Fibroblast of pulmonary artery (primary cell): ENCODE data around the gene RPL13.
"Not testable (repeated sequence)": the region's sequence is repeated elsewhere in the genome, so short reads cannot be mapped to it uniquely, and the experiment has no call there.

Source experiments
- DNase-seq: peaks from one replicate; pipeline ENCODE4 v3.0.0-alpha.2; 2010; ENCODE audit warnings: low read depth
- H3K4me3 ChIP-seq: replicated peaks from 2 replicates; pipeline ENCODE4 v1.5.1; 2011; ENCODE audit warnings: low read depth, mild to moderate bottlenecking, control low read depth, low read length, moderate library complexity
- TF ChIP-seq, protein P1 (sequence below): IDR thresholded peaks from 2 replicates; pipeline ENCODE4 v1.5.1; 2011; ENCODE audit warnings: mild to moderate bottlenecking, control low read depth, low read length, inconsistent platforms; ENCODE audit errors: missing control alignments

RPL13 gene

GRCh38 chr16:89583895-89584644 lies 23.6 kb downstream of the RPL13 start:
- H3K4me3 ChIP-seq, result no peak overlapping the region
- DNase-seq, result no peak
- TF ChIP-seq, protein P1, sequence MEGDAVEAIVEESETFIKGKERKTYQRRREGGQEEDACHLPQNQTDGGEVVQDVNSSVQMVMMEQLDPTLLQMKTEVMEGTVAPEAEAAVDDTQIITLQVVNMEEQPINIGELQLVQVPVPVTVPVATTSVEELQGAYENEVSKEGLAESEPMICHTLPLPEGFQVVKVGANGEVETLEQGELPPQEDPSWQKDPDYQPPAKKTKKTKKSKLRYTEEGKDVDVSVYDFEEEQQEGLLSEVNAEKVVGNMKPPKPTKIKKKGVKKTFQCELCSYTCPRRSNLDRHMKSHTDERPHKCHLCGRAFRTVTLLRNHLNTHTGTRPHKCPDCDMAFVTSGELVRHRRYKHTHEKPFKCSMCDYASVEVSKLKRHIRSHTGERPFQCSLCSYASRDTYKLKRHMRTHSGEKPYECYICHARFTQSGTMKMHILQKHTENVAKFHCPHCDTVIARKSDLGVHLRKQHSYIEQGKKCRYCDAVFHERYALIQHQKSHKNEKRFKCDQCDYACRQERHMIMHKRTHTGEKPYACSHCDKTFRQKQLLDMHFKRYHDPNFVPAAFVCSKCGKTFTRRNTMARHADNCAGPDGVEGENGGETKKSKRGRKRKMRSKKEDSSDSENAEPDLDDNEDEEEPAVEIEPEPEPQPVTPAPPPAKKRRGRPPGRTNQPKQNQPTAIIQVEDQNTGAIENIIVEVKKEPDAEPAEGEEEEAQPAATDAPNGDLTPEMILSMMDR, result no peak

- no peak overlapping the region for H3K4me3 ChIP-seq
- no peak for DNase-seq
Measured at GRCh38 chr16:89584768-89585549, 24.5 kb downstream of the RPL13 start.

GRCh38 chr16:89586218-89586617 lies 25.7 kb downstream of the RPL13 start:
- no peak overlapping the region for H3K4me3 ChIP-seq
- DNase-seq, result no peak
- TF ChIP-seq, protein P1, result no peak

More at GRCh38 chr16:89584768-89585549, 24.5 kb downstream of the RPL13 start:
- TF ChIP-seq, protein P1, result no peak

DNA sequence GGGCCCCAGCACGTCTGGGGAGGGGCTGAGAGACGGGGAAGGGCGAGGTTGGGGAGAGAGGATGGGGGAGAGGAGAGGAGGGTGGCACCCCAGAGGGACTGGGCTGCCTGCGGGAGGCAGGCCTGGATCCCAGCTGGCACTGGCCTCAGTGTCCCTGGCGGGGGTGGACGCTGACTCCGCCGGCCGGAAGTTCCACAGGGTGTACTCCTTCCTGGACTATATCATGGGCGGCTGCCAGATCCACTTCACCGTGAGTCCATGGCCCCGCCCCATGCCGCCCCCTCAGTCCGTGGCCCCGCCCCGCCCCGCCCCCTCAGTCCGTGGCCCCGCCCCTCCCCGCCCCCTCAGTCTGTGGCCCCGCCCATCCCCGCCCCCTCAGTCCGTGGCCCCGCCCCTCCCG lies 26.4 kb downstream of the RPL13 start:
- no peak overlapping the region for H3K4me3 ChIP-seq
- DNase-seq, result peak; percentile 64
- TF ChIP-seq, protein P1, result no peak

- not testable (repeated sequence) for DNase-seq, H3K4me3 ChIP-seq
Measured at GRCh38 chr16:89587676-89588075, 27.2 kb downstream of the RPL13 start.

GRCh38 chr16:89588413-89589109 lies 28.1 kb downstream of the RPL13 start:
- TF ChIP-seq, protein P1, result no peak
- DNase-seq, result no peak

GRCh38 chr16:89589241-89589926 lies 28.9 kb downstream of the RPL13 start:
- TF ChIP-seq, protein P1, result no peak
- no peak for DNase-seq
- no peak overlapping the region for H3K4me3 ChIP-seq

More at GRCh38 chr16:89588413-89589109, 28.1 kb downstream of the RPL13 start:
- H3K4me3 ChIP-seq, result no peak overlapping the region
